Endothelial cell (in vitro differentiated cells): ENCODE data around the gene FNDC1. TPM values are rescaled to one million over a fixed set of nuclear protein-coding genes. Genes with fewer than 3 reads are reported as not detected.

Experiments
- DNase-seq: peaks from one replicate; pipeline ENCODE4 v3.0.0; 2021; ENCODE audit warnings: low spot score
- H3K27ac Mint-ChIP-seq: one replicate; pipeline ENCODE4 v1.8.0; 2021; ENCODE audit warnings: mixed read lengths, inconsistent platforms; ENCODE audit not compliant: unreplicated experiment
- H3K27me3 Mint-ChIP-seq: one replicate; pipeline ENCODE4 v1.8.0; 2021; ENCODE audit warnings: mild to moderate bottlenecking, moderate library complexity, mixed read lengths, inconsistent platforms; ENCODE audit not compliant: unreplicated experiment
- H3K36me3 Mint-ChIP-seq: one replicate; pipeline ENCODE4 v1.8.0; 2021; ENCODE audit warnings: mild to moderate bottlenecking, low read depth, mixed read lengths, inconsistent platforms; ENCODE audit not compliant: unreplicated experiment
- H3K4me1 Mint-ChIP-seq: one replicate; pipeline ENCODE4 v1.8.0; 2021; ENCODE audit warnings: mild to moderate bottlenecking, mixed read lengths, inconsistent platforms; ENCODE audit not compliant: unreplicated experiment
- H3K4me3 Mint-ChIP-seq: one replicate; pipeline ENCODE4 v1.8.0; 2021; ENCODE audit warnings: mild to moderate bottlenecking, mixed read lengths, inconsistent platforms; ENCODE audit not compliant: unreplicated experiment
- H3K9me3 Mint-ChIP-seq: one replicate; pipeline ENCODE4 v1.8.0; 2021; ENCODE audit warnings: mixed read lengths, inconsistent platforms; ENCODE audit not compliant: unreplicated experiment
- total RNA-seq: library from RNA; stranded (reverse); fragmentation: NEBNext Ultra II Directional; extraction: Animal tissue kit (Norgen Biotek cat#: 25700); gene quantifications from one replicate; pipeline ENCODE4 v1.2.1, GENCODE V29; 2021; ENCODE audit not compliant: unreplicated experiment
- TF ChIP-seq, protein P1 (sequence below): fragments of 200-600 bp; sonication (generic); IDR thresholded peaks from one replicate; pipeline ENCODE4 v1.5.0; 2021; ENCODE audit warnings: antibody characterized with exemption; ENCODE audit not compliant: unreplicated experiment

The FNDC1 gene
- total RNA-seq, 1 donor from 2014 or later: 1.2 TPM

DNA sequence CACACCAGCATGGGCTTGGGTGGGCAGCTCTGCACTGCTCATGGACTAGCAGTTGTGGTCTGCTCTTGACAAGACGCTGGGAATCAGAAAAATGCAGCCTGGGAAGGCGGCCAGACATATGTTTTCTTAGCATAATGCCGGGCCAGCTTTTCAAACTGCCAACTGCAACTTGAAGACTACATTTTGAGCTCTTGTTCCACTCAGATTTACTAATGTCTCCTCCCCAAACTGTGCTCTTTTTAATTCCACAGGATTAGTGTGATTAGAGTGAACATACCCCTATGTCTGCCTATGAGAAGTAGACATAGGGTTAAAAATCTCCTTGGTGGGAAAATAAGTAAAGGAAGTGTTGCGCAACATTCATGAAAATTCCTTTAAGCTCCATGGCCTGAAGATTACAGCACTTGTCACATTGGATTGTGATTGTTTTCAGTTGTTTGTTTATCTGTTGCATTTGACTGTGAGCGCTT lies 5.3 kb upstream of the FNDC1 start:
- peaks cover 14% of the 10 kb centered on the region for H3K4me1 Mint-ChIP-seq
- no peak for DNase-seq
- no peak overlapping the region for H3K27ac Mint-ChIP-seq
- H3K36me3 Mint-ChIP-seq: no peaks in the 10 kb centered on the region
- TF ChIP-seq, protein P1, sequence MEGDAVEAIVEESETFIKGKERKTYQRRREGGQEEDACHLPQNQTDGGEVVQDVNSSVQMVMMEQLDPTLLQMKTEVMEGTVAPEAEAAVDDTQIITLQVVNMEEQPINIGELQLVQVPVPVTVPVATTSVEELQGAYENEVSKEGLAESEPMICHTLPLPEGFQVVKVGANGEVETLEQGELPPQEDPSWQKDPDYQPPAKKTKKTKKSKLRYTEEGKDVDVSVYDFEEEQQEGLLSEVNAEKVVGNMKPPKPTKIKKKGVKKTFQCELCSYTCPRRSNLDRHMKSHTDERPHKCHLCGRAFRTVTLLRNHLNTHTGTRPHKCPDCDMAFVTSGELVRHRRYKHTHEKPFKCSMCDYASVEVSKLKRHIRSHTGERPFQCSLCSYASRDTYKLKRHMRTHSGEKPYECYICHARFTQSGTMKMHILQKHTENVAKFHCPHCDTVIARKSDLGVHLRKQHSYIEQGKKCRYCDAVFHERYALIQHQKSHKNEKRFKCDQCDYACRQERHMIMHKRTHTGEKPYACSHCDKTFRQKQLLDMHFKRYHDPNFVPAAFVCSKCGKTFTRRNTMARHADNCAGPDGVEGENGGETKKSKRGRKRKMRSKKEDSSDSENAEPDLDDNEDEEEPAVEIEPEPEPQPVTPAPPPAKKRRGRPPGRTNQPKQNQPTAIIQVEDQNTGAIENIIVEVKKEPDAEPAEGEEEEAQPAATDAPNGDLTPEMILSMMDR: no peak
- peaks cover 10% of the 10 kb centered on the region for H3K27me3 Mint-ChIP-seq
- H3K4me3 Mint-ChIP-seq: no peak overlapping the region
- H3K9me3 Mint-ChIP-seq: no peaks in the 10 kb centered on the region

DNA sequence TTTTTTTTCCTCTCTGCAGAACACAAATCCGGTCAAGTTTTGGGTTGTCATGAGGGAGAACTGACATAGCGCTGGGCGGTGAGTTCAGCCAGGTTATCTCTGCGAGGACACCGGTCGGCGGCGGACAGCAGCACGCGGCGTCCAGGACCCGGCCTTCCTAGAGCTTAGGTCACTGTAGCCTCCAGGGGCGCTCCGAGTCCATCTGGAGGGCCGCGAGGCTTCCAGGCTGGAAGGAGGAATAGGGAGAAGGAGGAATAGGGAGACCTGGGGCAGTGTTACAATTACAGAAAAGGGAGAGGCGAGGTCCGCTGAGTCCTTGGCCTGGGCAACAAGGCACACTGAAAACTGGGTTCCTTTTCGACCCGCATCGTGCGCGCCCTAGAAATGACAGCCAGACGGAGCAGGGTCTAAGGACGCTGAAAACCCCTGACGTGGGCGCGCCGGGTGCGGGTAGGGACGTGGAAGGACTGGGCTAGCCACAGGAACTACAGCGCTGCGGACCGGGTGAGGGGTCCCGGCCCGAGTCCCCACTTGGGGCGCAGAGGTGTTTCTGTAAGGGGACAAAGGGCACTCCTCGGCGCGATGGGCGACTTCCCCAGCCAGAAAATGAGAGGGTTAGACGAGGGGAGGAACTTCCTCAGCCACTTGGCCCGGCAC lies 536 bp upstream of the FNDC1 start:
- H3K4me1 Mint-ChIP-seq: peaks cover 14% of the 10 kb centered on the region
- no peak overlapping the region for H3K27ac Mint-ChIP-seq
- peaks cover 30% of the 10 kb centered on the region for H3K27me3 Mint-ChIP-seq
- peak; percentile 76 for DNase-seq
- TF ChIP-seq, protein P1: no peak
- H3K4me3 Mint-ChIP-seq: peak overlapping the region; percentile 81
- H3K36me3 Mint-ChIP-seq: no peaks in the 10 kb centered on the region
- H3K9me3 Mint-ChIP-seq: no peaks in the 10 kb centered on the region

DNA sequence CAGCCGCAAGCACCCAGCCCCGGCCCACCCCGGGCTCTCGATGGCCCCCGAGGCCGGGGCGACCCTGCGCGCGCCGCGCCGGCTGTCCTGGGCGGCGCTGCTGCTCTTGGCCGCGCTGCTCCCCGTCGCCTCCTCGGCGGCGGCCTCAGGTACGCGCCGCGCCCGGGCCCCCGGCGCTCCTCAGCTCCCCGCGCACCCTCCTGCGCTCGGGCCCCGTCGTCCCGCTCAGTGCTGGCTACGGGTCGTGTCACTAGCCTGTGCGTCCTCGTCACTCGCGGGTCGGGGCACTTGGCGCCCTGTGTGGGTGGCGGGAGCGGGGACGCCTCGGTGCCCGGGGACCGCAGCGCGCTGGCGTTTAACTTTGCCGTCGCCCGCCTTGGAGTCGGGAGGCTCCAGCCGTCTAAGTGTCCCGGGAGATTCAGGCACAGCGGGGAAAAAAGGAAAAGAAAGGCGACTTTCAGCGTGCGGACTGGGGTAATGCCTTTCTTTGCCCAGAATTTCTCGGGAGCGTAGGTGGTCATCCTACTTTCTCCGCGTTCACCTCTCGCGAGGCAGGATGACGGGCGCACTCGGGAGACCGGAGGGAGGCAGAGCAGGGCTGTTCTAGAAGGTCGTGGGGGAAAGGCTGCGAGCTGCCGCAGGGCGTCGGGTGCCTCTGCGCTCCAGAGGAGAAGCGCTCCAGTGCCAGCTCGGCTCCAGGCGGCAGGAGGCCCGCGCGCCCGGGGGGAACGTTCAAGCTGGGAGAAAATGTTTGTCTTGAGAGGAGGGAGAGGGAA lies 545 bp downstream of the FNDC1 start:
- Mint-ChIP-seq H3K36me3 (no peaks in the 10 kb centered on the region), H3K4me3 (peak overlapping the region; percentile 51), H3K27me3 (peaks cover 30% of the 10 kb centered on the region), H3K9me3 (no peaks in the 10 kb centered on the region), H3K4me1 (peaks cover 7% of the 10 kb centered on the region), H3K27ac (no peak overlapping the region)
- DNase-seq: peak; percentile 60
- TF ChIP-seq, protein P1: no peak

DNA sequence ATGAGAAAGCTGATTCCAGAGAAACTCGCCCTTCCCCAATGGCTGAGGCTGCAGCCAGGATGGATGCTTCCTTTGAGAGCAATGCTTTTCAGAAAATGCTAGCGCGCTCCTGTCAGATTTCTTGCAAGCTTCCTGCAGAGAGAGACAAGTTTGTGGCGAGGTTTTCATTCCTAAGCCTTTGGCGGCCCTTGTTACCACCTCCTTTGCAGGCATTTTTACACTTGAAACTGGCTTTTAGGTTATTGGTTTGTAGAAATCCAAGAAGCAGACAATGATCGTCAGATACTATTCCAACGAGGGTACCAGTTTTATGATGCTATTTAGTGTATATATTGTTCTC lies 1.1 kb downstream of the FNDC1 start:
- peaks cover 30% of the 10 kb centered on the region for H3K27me3 Mint-ChIP-seq
- H3K27ac Mint-ChIP-seq: no peak overlapping the region
- H3K9me3 Mint-ChIP-seq: no peaks in the 10 kb centered on the region

More for the DNA sequence above, 1.1 kb downstream of the FNDC1 start:
- Mint-ChIP-seq H3K4me1 (peaks cover 7% of the 10 kb centered on the region), H3K36me3 (no peaks in the 10 kb centered on the region), H3K4me3 (no peak overlapping the region)
- TF ChIP-seq, protein P1: no peak
- no peak for DNase-seq
